Esophagus (tissue), 2 donors: ENCODE data around the gene MTUS2. TPM values are rescaled to one million over a fixed set of nuclear protein-coding genes. Genes with fewer than 3 reads are reported as not detected.

Experiments used
- H3K27ac ChIP-seq, 2 donors: one replicate each; pipeline ENCODE4 v1.5.1; 2013; ENCODE audit warnings: low read depth in 2 of 2, mild to moderate bottlenecking in 2 of 2, inconsistent platforms in 1 of 2, low read length in 1 of 2, moderate library complexity in 1 of 2
- H3K27me3 ChIP-seq, 2 donors: one replicate each; pipeline ENCODE4 v1.6.1; 2013; ENCODE audit warnings: low read length in 2 of 2, control low read depth in 1 of 2, mild to moderate bottlenecking in 1 of 2; ENCODE audit not compliant: insufficient read depth in 2 of 2, control insufficient read depth in 1 of 2
- H3K36me3 ChIP-seq, 2 donors: one replicate each; pipeline ENCODE4 v1.6.1; 2013; ENCODE audit warnings: low read length in 1 of 2; ENCODE audit not compliant: control insufficient read depth in 2 of 2, insufficient read depth in 2 of 2
- H3K4me1 ChIP-seq, 2 donors: one replicate each; pipeline ENCODE4 v1.6.1; 2013; ENCODE audit warnings: low read length in 1 of 2; ENCODE audit not compliant: control insufficient read depth in 2 of 2, insufficient read depth in 2 of 2
- H3K4me3 ChIP-seq, 2 donors: one replicate each; pipeline ENCODE4 v1.5.1; 2013; ENCODE audit warnings: low read length in 2 of 2, mild to moderate bottlenecking in 2 of 2, low read depth in 1 of 2, moderate library complexity in 1 of 2
- H3K9me3 ChIP-seq, 2 donors: one replicate each; pipeline ENCODE4 v1.6.1; 2013; ENCODE audit warnings: mild to moderate bottlenecking in 2 of 2, low read depth in 1 of 2, low read length in 1 of 2, moderate library complexity in 1 of 2; ENCODE audit not compliant: control insufficient read depth in 2 of 2, insufficient read depth in 1 of 2
- WGBS, 2 donors: extraction: QIAGEN DNeasy Blood & Tissue Kit; methylation state at CpG; one replicate each; pipeline ENCODE4 v1.1.7; 2013; 5-methylcytosine and 5-hydroxymethylcytosine counted together
- polyA plus RNA-seq, 2 donors: library from polyadenylated mRNA; stranded (reverse); fragments of 200-250 nt; gene quantifications; one replicate each; pipeline ENCODE4 v1.2.3, GENCODE V29; 2013
- donor health status: healthy with polysubstance abuse.
- donor health status: Bipolar disorder and iron deficiency.

MTUS2 gene
- polyA plus RNA-seq, 2 donors, result 0.20 to 0.33 TPM

GRCh38 chr13:29170436-29171082 lies 350.4 kb downstream of the MTUS2 start:
- Histone ChIP-seq H3K4me3 (no peak overlapping the region), H3K36me3 (no peaks in the 10 kb centered on the region), H3K27me3 (peaks cover 0 to 3% of the 10 kb centered on the region in 2 donors), H3K27ac (no peak overlapping the region), H3K4me1 (no peaks in the 10 kb centered on the region), H3K9me3 (no peaks in the 10 kb centered on the region)
- WGBS, 2 donors, result 60 to 69% methylated on average over 4 of the region's 4 CpGs

GRCh38 chr13:29171244-29171643 lies 351.1 kb downstream of the MTUS2 start:
- no peak overlapping the region for H3K27ac ChIP-seq
- H3K4me3 ChIP-seq, result no peak overlapping the region
- no peaks in the 10 kb centered on the region for H3K4me1 ChIP-seq
- no peaks in the 10 kb centered on the region for H3K9me3 ChIP-seq
- H3K27me3 ChIP-seq, result peaks cover 0 to 3% of the 10 kb centered on the region in 2 donors
- 92 to 93% methylated on average over 3 of the region's 3 CpGs for WGBS, 2 donors
- H3K36me3 ChIP-seq, result no peaks in the 10 kb centered on the region

- WGBS, 2 donors, result 78 to 82% methylated on average over 3 of the region's 3 CpGs
- Histone ChIP-seq H3K9me3 (no peaks in the 10 kb centered on the region), H3K4me1 (no peaks in the 10 kb centered on the region), H3K4me3 (no peak overlapping the region), H3K27ac (no peak overlapping the region), H3K36me3 (no peaks in the 10 kb centered on the region), H3K27me3 (peaks cover 0 to 3% of the 10 kb centered on the region in 2 donors)
These were observed 354.0 kb downstream of the MTUS2 start for GRCh38 chr13:29174093-29174492.

GRCh38 chr13:29175250-29175873 lies 355.2 kb downstream of the MTUS2 start:
- Histone ChIP-seq H3K9me3 (no peaks in the 10 kb centered on the region), H3K36me3 (no peaks in the 10 kb centered on the region), H3K4me3 (no peak overlapping the region), H3K27ac (no peak overlapping the region), H3K4me1 (no peaks in the 10 kb centered on the region), H3K27me3 (no peaks in the 10 kb centered on the region)
- 73 to 83% methylated on average over 3 of the region's 3 CpGs for WGBS, 2 donors

GRCh38 chr13:29180055-29180454 lies 359.9 kb downstream of the MTUS2 start:
- WGBS, 2 donors, result 79 to 93% methylated on average over 1 of the region's 1 CpG
- Histone ChIP-seq H3K4me1 (no peaks in the 10 kb centered on the region), H3K27ac (no peak overlapping the region), H3K36me3 (no peaks in the 10 kb centered on the region), H3K27me3 (no peaks in the 10 kb centered on the region), H3K4me3 (no peak overlapping the region), H3K9me3 (no peaks in the 10 kb centered on the region)

GRCh38 chr13:29182216-29182615 lies 362.1 kb downstream of the MTUS2 start:
- no peaks in the 10 kb centered on the region for H3K9me3 ChIP-seq
- no peaks in the 10 kb centered on the region for H3K27me3 ChIP-seq
- no peak overlapping the region for H3K4me3 ChIP-seq
- H3K27ac ChIP-seq, result no peak overlapping the region
- WGBS, 2 donors, result 82 to 88% methylated on average over 2 of the region's 2 CpGs
- H3K36me3 ChIP-seq, result no peaks in the 10 kb centered on the region
- no peaks in the 10 kb centered on the region for H3K4me1 ChIP-seq

- H3K9me3 ChIP-seq, result no peaks in the 10 kb centered on the region
- no peak overlapping the region for H3K27ac ChIP-seq
- H3K4me3 ChIP-seq, result no peak overlapping the region
- H3K27me3 ChIP-seq, result no peaks in the 10 kb centered on the region
- no peaks in the 10 kb centered on the region for H3K36me3 ChIP-seq
- WGBS, 2 donors, result 78 to 90% methylated on average over 2 of the region's 2 CpGs
- H3K4me1 ChIP-seq, result no peaks in the 10 kb centered on the region
These were observed 365.8 kb downstream of the MTUS2 start for GRCh38 chr13:29185926-29186325.

GRCh38 chr13:29187584-29187983 lies 367.4 kb downstream of the MTUS2 start:
- H3K27ac ChIP-seq, result no peak overlapping the region
- no peaks in the 10 kb centered on the region for H3K27me3 ChIP-seq
- H3K4me3 ChIP-seq, result no peak overlapping the region
- WGBS, 2 donors, result 83 to 87% methylated on average over 1 of the region's 1 CpG
- H3K36me3 ChIP-seq, result no peaks in the 10 kb centered on the region
- H3K4me1 ChIP-seq, result no peaks in the 10 kb centered on the region
- peaks cover 0 to 2% of the 10 kb centered on the region in 2 donors for H3K9me3 ChIP-seq

- no peaks in the 10 kb centered on the region for H3K36me3 ChIP-seq
- H3K9me3 ChIP-seq, result peaks cover 0 to 2% of the 10 kb centered on the region in 2 donors
- no peaks in the 10 kb centered on the region for H3K4me1 ChIP-seq
- H3K27me3 ChIP-seq, result no peaks in the 10 kb centered on the region
- H3K4me3 ChIP-seq, result no peak overlapping the region
- no peak overlapping the region for H3K27ac ChIP-seq
- 82 to 90% methylated on average over 3 of the region's 3 CpGs for WGBS, 2 donors
These were observed 370.2 kb downstream of the MTUS2 start for GRCh38 chr13:29190298-29190697.

GRCh38 chr13:29193083-29193482 lies 372.9 kb downstream of the MTUS2 start:
- Histone ChIP-seq H3K4me1 (no peaks in the 10 kb centered on the region), H3K4me3 (no peak overlapping the region), H3K27ac (no peak overlapping the region), H3K27me3 (no peaks in the 10 kb centered on the region), H3K9me3 (peaks cover 0 to 2% of the 10 kb centered on the region in 2 donors), H3K36me3 (no peaks in the 10 kb centered on the region)
- whole genome bisulfite sequencing, 2 donors, result 72 to 85% methylated on average over 1 of the region's 1 CpG
